Sigmoid colon (tissue), 7 donors: ENCODE measurements around the gene PRR30. TPM values are rescaled to one million over a fixed set of nuclear protein-coding genes. Genes with fewer than 3 reads are reported as not detected.

Source experiments
- DNase-seq: peaks from one replicate; pipeline ENCODE4 v3.0.0-alpha.2; 2019
- H3K27ac ChIP-seq, 4 donors: fragments of 200-600 bp; sonication (generic); one replicate each; pipeline ENCODE4 v1.5.1; 2016 to 2019; ENCODE audit warnings: mild to moderate bottlenecking in 1 of 4
- H3K27me3 ChIP-seq, 3 donors: fragments of 200-600 bp; sonication (generic); one replicate each; pipeline ENCODE4 v1.5.1; 2019; ENCODE audit warnings: mild to moderate bottlenecking in 1 of 3
- H3K36me3 ChIP-seq, 4 donors: fragments of 200-600 bp; sonication (generic); one replicate each; pipeline ENCODE4 v1.5.1; 2016 to 2019
- H3K4me1 ChIP-seq, 4 donors: fragments of 200-600 bp; sonication (generic); one replicate each; pipeline ENCODE4 v1.5.1; 2017 to 2019
- H3K4me3 ChIP-seq, 4 donors: fragments of 200-600 bp; sonication (generic); one replicate each; pipeline ENCODE4 v1.5.1; 2017 to 2019; ENCODE audit warnings: mild to moderate bottlenecking in 2 of 4, moderate library complexity in 1 of 4
- H3K9me3 ChIP-seq, 4 donors: fragments of 200-600 bp in 3 of 4; sonication (generic) in 3 of 4; one replicate each; pipeline versions ENCODE4 v1.5.1 to v1.6.1; 2013 to 2019
- EP300 ChIP-seq, 4 donors: sonication (generic); formaldehyde crosslinking; IDR thresholded peaks; one replicate each; pipeline ENCODE4 v1.6.1; 2017; ENCODE audit warnings: antibody characterized with exemption in 4 of 4
- POLR2A ChIP-seq, 2 donors: fragments of 450-650 bp; IDR thresholded peaks; one replicate each; pipeline ENCODE4 v1.6.1; 2016; ENCODE audit warnings: antibody characterized with exemption in 2 of 2, mild to moderate bottlenecking in 2 of 2, moderate library complexity in 2 of 2
- POLR2AphosphoS5 ChIP-seq, 4 donors: sonication (generic); formaldehyde crosslinking; IDR thresholded peaks; one replicate each; pipeline ENCODE4 v1.6.1; 2017; ENCODE audit warnings: antibody characterized with exemption in 4 of 4
- WGBS, 2 donors: extraction: QIAGEN DNeasy Blood & Tissue Kit; methylation state at CpG; one replicate each; pipeline ENCODE4 v1.1.7; 2013; 5-methylcytosine and 5-hydroxymethylcytosine counted together
- intact Hi-C: fragments of 100-400 bp; cut with DNase I; formaldehyde crosslinking; loops from one replicate; pipeline ENCODE4 v1.15.1; 2023
- polyA plus RNA-seq, 3 donors: library from polyadenylated mRNA; stranded (reverse); fragments of 200-250 nt; gene quantifications; one replicate each; pipeline ENCODE4 v1.2.3, GENCODE V29; 2013
- total RNA-seq, 4 donors: library from RNA; depleted of rRNA; stranded (reverse); fragments of >200 nt; gene quantifications; one replicate each; pipeline ENCODE4 v1.1.0, GENCODE V29; 2016
- donor health status: healthy with polysubstance abuse.
- donor health status: Bipolar disorder and iron deficiency.
- donor health status: healthy.

Gene PRR30
- total and polyA plus RNA-seq, 7 donors: not detected

DNA sequence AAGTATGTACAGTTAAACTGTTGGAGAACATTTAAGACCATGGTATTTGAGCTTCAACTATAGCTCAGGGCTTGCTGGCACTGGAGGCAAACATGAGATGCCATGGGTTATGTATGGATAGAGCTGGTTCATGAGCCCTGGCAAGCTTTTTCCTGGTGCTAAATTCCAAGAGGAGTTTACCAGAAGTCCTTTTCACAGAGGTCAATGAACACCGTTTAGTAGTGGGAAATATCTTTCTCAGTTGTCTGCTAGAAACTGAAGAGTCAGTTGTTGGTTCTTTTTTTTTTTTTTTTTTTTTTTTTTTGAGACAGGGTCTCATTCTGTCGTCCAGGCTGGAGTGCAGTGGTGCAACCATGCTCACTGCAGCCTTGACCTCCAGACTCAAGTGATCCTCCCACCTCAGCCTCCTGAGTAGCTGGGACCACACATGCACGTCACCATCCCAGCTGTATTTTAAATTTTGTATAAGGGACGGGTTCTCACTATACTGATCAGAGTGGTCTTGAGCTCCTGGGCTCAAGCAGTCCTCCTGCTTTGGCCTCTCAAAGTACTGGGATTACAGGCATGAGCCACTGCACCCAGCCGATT, 51.3 kb downstream of the PRR30 start:
- Histone ChIP-seq H3K9me3 (no peaks in the 10 kb centered on the region), H3K27me3 (no peaks in the 10 kb centered on the region), H3K4me3 (no peak overlapping the region), H3K27ac (no peak overlapping the region), H3K4me1 (peaks cover 0 to 45% (median 40%) of the 10 kb centered on the region in 4 donors), H3K36me3 (peaks cover 0 to 10% (median 2%) of the 10 kb centered on the region in 4 donors)
- WGBS, 2 donors: 87 to 92% methylated on average over 5 of the region's 5 CpGs
- intact Hi-C loops: loop anchor here (5.0 kb wide), 2 partner anchors 56 to 124 kb away; partner anchors contain the start of genes ATRAID, SLC5A6 and TMEM214
- TF ChIP-seq EP300 (IDR thresholded peaks at IDR 0.05) (no peak), POLR2A (IDR thresholded peaks at IDR 0.05) (no peak), POLR2AphosphoS5 (IDR thresholded peaks at IDR 0.05) (no peak)
- DNase-seq: no peak

Other genes with a start within 250 kb of the PRR30 start
- gene MAPRE3, start 168.8 kb downstream of the PRR30 start, total RNA-seq: 10 to 100 TPM in 1 of 4 donors, 1 to 10 TPM in 3; 5.1 to 27.4 (median 8.9) TPM
- 10 to 100 TPM; 15.6 to 73.3 (median 32.1) TPM for gene MAPRE3, start 168.8 kb downstream of the PRR30 start, polyA plus RNA-seq
- 10 to 100 TPM; 26.4 to 39.4 (median 35.0) TPM for gene TMEM214, start 106.4 kb downstream of the PRR30 start, total RNA-seq
- gene TMEM214, start 106.4 kb downstream of the PRR30 start, polyA plus RNA-seq: 10 to 100 TPM; 16.0 to 65.7 (median 16.2) TPM
- gene AGBL5, start 87.7 kb downstream of the PRR30 start, total RNA-seq: 10 to 100 TPM; 16.8 to 23.3 (median 18.1) TPM
- gene AGBL5, start 87.7 kb downstream of the PRR30 start, polyA plus RNA-seq: 10 to 100 TPM; 12.4 to 16.2 (median 13.4) TPM
- 100 to 1,000 TPM; 244 to 428 (median 382) TPM for gene OST4, start 67.8 kb downstream of the PRR30 start, total RNA-seq
- 100 to 1,000 TPM; 366 to 688 (median 635) TPM for gene OST4, start 67.8 kb downstream of the PRR30 start, polyA plus RNA-seq
- gene EMILIN1, start 60.8 kb downstream of the PRR30 start, total RNA-seq: 100 to 1,000 TPM; 156 to 350 (median 279) TPM
- gene EMILIN1, start 60.8 kb downstream of the PRR30 start, polyA plus RNA-seq: 10 to 100 TPM in 1 of 3 donors, 1 to 10 TPM in 2; 4.8 to 50.9 (median 5.3) TPM
- 1 to 10 TPM; 1.6 to 5.3 (median 3.8) TPM for gene KHK, start 52.6 kb downstream of the PRR30 start, total RNA-seq
- 10 to 100 TPM in 1 of 3 donors, 1 to 10 TPM in 2; 2.4 to 12.7 (median 6.7) TPM for gene KHK, start 52.6 kb downstream of the PRR30 start, polyA plus RNA-seq
- gene CGREF1, start 20.3 kb downstream of the PRR30 start, total RNA-seq: 1 to 10 TPM in 2 of 4 donors, under 1 TPM in 2; 0.68 to 1.4 (median 0.97) TPM
- gene CGREF1, start 20.3 kb downstream of the PRR30 start, polyA plus RNA-seq: 1 to 10 TPM in 1 of 3 donors, not detected in 2; 2.6 TPM
- gene ABHD1, start 15.6 kb downstream of the PRR30 start, total RNA-seq: not detected
- under 1 TPM in 1 of 3 donors, not detected in 2; 0.15 TPM for gene ABHD1, start 15.6 kb downstream of the PRR30 start, polyA plus RNA-seq
- gene PREB, start 4.8 kb downstream of the PRR30 start, total RNA-seq: 10 to 100 TPM; 47.6 to 58.5 (median 51.6) TPM
- 10 to 100 TPM; 28.2 to 50.1 (median 41.8) TPM for gene PREB, start 4.8 kb downstream of the PRR30 start, polyA plus RNA-seq
- not detected for gene TCF23, start 9.6 kb upstream of the PRR30 start, total RNA-seq
- gene TCF23, start 9.6 kb upstream of the PRR30 start, polyA plus RNA-seq: under 1 TPM in 1 of 3 donors, not detected in 2; 0.03 TPM
- 100 to 1,000 TPM; 128 to 226 (median 159) TPM for gene ATRAID, start 72.6 kb upstream of the PRR30 start, total RNA-seq
- 10 to 100 TPM; 58.5 to 99.7 (median 73.9) TPM for gene ATRAID, start 72.6 kb upstream of the PRR30 start, polyA plus RNA-seq
- gene SLC5A6, start 72.9 kb upstream of the PRR30 start, total RNA-seq: 10 to 100 TPM in 3 of 4 donors, 1 to 10 TPM in 1; 7.2 to 15.5 (median 12.9) TPM
- 10 to 100 TPM in 1 of 3 donors, 1 to 10 TPM in 2; 2.4 to 26.7 (median 3.5) TPM for gene SLC5A6, start 72.9 kb upstream of the PRR30 start, polyA plus RNA-seq
- 10 to 100 TPM in 3 of 4 donors, 1 to 10 TPM in 1; 9.1 to 25.2 (median 17.1) TPM for gene CAD, start 78.0 kb upstream of the PRR30 start, total RNA-seq
- 10 to 100 TPM in 1 of 3 donors, 1 to 10 TPM in 2; 1.8 to 27.4 (median 3.0) TPM for gene CAD, start 78.0 kb upstream of the PRR30 start, polyA plus RNA-seq
- gene SLC30A3, start 123.6 kb upstream of the PRR30 start, total RNA-seq: 1 to 10 TPM in 1 of 4 donors, under 1 TPM in 2, not detected in 1; 0.28 to 1.1 (median 0.68) TPM
- gene SLC30A3, start 123.6 kb upstream of the PRR30 start, polyA plus RNA-seq: under 1 TPM in 2 of 3 donors, not detected in 1; 0.10 to 0.60 TPM
- 1 to 10 TPM in 1 of 4 donors, under 1 TPM in 1, not detected in 2; 0.71 to 1.7 TPM for gene DNAJC5G, start 136.0 kb upstream of the PRR30 start, total RNA-seq
- not detected for gene DNAJC5G, start 136.0 kb upstream of the PRR30 start, polyA plus RNA-seq
- under 1 TPM in 1 of 4 donors, not detected in 3; 0.41 TPM for gene TRIM54, start 143.0 kb upstream of the PRR30 start, total RNA-seq
- under 1 TPM in 2 of 3 donors, not detected in 1; 0.16 to 0.46 TPM for gene TRIM54, start 143.0 kb upstream of the PRR30 start, polyA plus RNA-seq
- 1 to 10 TPM in 3 of 4 donors, under 1 TPM in 1; 0.71 to 6.5 (median 2.8) TPM for gene UCN, start 169.0 kb upstream of the PRR30 start, total RNA-seq
- under 1 TPM in 1 of 3 donors, not detected in 2; 0.89 TPM for gene UCN, start 169.0 kb upstream of the PRR30 start, polyA plus RNA-seq
- 10 to 100 TPM; 48.1 to 68.6 (median 61.1) TPM for gene MPV17, start 183.7 kb upstream of the PRR30 start, total RNA-seq
- gene MPV17, start 183.7 kb upstream of the PRR30 start, polyA plus RNA-seq: 10 to 100 TPM; 22.2 to 61.8 (median 28.7) TPM
- gene GTF3C2, start 217.4 kb upstream of the PRR30 start, total RNA-seq: 10 to 100 TPM; 23.3 to 46.5 (median 28.9) TPM
- gene GTF3C2, start 217.4 kb upstream of the PRR30 start, polyA plus RNA-seq: 10 to 100 TPM; 28.8 to 33.4 (median 31.9) TPM
- gene EIF2B4, start 230.9 kb upstream of the PRR30 start, total RNA-seq: 10 to 100 TPM; 41.5 to 64.2 (median 54.8) TPM
- 10 to 100 TPM; 26.4 to 31.4 (median 28.0) TPM for gene EIF2B4, start 230.9 kb upstream of the PRR30 start, polyA plus RNA-seq
- 100 to 1,000 TPM in 1 of 4 donors, 10 to 100 TPM in 3; 71.2 to 102 (median 98.1) TPM for gene SNX17, start 231.2 kb upstream of the PRR30 start, total RNA-seq
- gene SNX17, start 231.2 kb upstream of the PRR30 start, polyA plus RNA-seq: 10 to 100 TPM; 70.5 to 92.4 (median 78.1) TPM
- 1 to 10 TPM; 5.0 to 8.7 (median 7.2) TPM for gene ZNF513, start 241.3 kb upstream of the PRR30 start, total RNA-seq
- 10 to 100 TPM; 15.7 to 27.5 (median 20.4) TPM for gene ZNF513, start 241.3 kb upstream of the PRR30 start, polyA plus RNA-seq